ENCODE measurements around the gene LCNL1.
A peak's percentile ranks its signal among the peaks of the same experiment; 100 is the strongest.

The LCNL1 gene

GRCh38 chr9:136947028-136947891 lies 35.5 kb upstream of the LCNL1 start:
- DNase-seq = no peak

GRCh38 chr9:136947955-136948510 lies 34.8 kb upstream of the LCNL1 start:
- DNase-seq = peak; percentile 17

- no peak for DNase-seq
Observed at GRCh38 chr9:136949239-136949816, 33.5 kb upstream of the LCNL1 start.

GRCh38 chr9:136949817-136950655 lies 32.8 kb upstream of the LCNL1 start:
- peak; percentile 74 for DNase-seq

GRCh38 chr9:136950656-136951276 lies 32.0 kb upstream of the LCNL1 start:
- no peak for DNase-seq

GRCh38 chr9:136951541-136952320 lies 31.1 kb upstream of the LCNL1 start, which contains the start of gene LCN12:
Gene LCN12 (plus strand): TSS chr9:136952273. CDS start chr9:136952328, 55 bp downstream.
- no peak for DNase-seq

- no peak for DNase-seq
Observed at GRCh38 chr9:136952321-136952850, 30.4 kb upstream of the LCNL1 start.

- no peak for DNase-seq
Observed at GRCh38 chr9:136952876-136953770, 29.7 kb upstream of the LCNL1 start.

GRCh38 chr9:136953771-136954269 lies 29.0 kb upstream of the LCNL1 start:
- no peak for DNase-seq

- no peak for DNase-seq
Observed at GRCh38 chr9:136954270-136955083, 28.3 kb upstream of the LCNL1 start.

GRCh38 chr9:136955202-136955942 lies 27.4 kb upstream of the LCNL1 start:
- DNase-seq = no peak

- no peak for DNase-seq
Observed at GRCh38 chr9:136955943-136956335, 26.9 kb upstream of the LCNL1 start.

- DNase-seq = no peak
Observed at GRCh38 chr9:136956604-136957003, 26.2 kb upstream of the LCNL1 start.

- no peak for DNase-seq
Observed at GRCh38 chr9:136957461-136957860, 25.3 kb upstream of the LCNL1 start.

- DNase-seq = no peak
Observed at GRCh38 chr9:136957901-136958300, 24.9 kb upstream of the LCNL1 start.

GRCh38 chr9:136958473-136958872 lies 24.3 kb upstream of the LCNL1 start:
- DNase-seq = no peak

GRCh38 chr9:136958898-136959850 lies 23.6 kb upstream of the LCNL1 start:
- no peak for DNase-seq
